B cell (primary cell): Measurements from ENCODE around the gene TMEM108. TPM values are rescaled to one million over a fixed set of nuclear protein-coding genes. Genes with fewer than 3 reads are reported as not detected.

ENCODE experiments used
- ATAC-seq: fragments of 200-7000 bp; cut with Tn5 transposase; one replicate; pipeline ENCODE4 v1.10.0; 2021; ENCODE audit warnings: low read depth, mild to moderate bottlenecking, moderate number of reproducible peaks, moderate library complexity
- CTCF ChIA-PET: fragments of 350-600 bp; sonication (Branson Sonifier 250); formaldehyde crosslinking; loops from one replicate; lab custom pipeline; 2021; ENCODE audit warnings: antibody characterized with exemption, inconsistent platforms; lab: Charles Lee
- POLR2A ChIA-PET: fragments of 350-600 bp; sonication (Branson Sonifier 250); formaldehyde crosslinking; loops from one replicate; lab custom pipeline; 2021; ENCODE audit warnings: antibody characterized with exemption; lab: Charles Lee
- DNase-seq: peaks from one replicate; pipeline ENCODE4 v3.0.0; 2013
- H2AFZ ChIP-seq: 2 replicates; pipeline ENCODE4 v1.6.1; 2012; ENCODE audit warnings: mild to moderate bottlenecking, low read depth, low read length; ENCODE audit not compliant: insufficient read depth, poor library complexity, severe bottlenecking
- H3K27ac ChIP-seq, 2 donors: 1 replicate in 1 of 2; 2 replicates in 1 of 2; pipeline ENCODE4 v1.5.1; 2012 to 2013; ENCODE audit warnings: low read length in 2 of 2, mild to moderate bottlenecking in 2 of 2, moderate library complexity in 1 of 2
- H3K27me3 ChIP-seq, 4 experiments: fragments of 200-600 bp in 1 of 4; sonication (generic) in 1 of 4; replicated peaks in 1 of 4; 1 replicate in 2 of 4; 2 replicates in 2 of 4; pipeline versions ENCODE4 v1.6.1 to v1.7.0; 2013 to 2016; ENCODE audit warnings: low read length in 3 of 4, mild to moderate bottlenecking in 2 of 4, mixed read lengths in 1 of 4, moderate library complexity in 1 of 4; ENCODE audit not compliant: insufficient read depth in 4 of 4, control insufficient read depth in 3 of 4; ENCODE audit errors: control extremely low read depth in 1 of 4
- H3K36me3 ChIP-seq, 2 experiments: replicated peaks in 1 of 2; 1 replicate in 1 of 2; 2 replicates in 1 of 2; pipeline versions ENCODE4 v1.6.1 to v1.7.1; 2013; ENCODE audit warnings: low read length in 1 of 2; ENCODE audit not compliant: insufficient read depth in 2 of 2, control insufficient read depth in 1 of 2; ENCODE audit errors: control extremely low read depth in 1 of 2, extremely low read depth in 1 of 2
- H3K4me1 ChIP-seq, 2 donors: fragments of 200-600 bp in 1 of 2; sonication (generic) in 1 of 2; 1 replicate in 1 of 2; 2 replicates in 1 of 2; pipeline versions ENCODE4 v1.5.1 to v1.6.1; 2013 to 2017; ENCODE audit warnings: low read length in 2 of 2; ENCODE audit not compliant: control insufficient read depth in 2 of 2, insufficient read depth in 2 of 2
- H3K4me2 ChIP-seq: replicated peaks from 2 replicates; pipeline ENCODE3; 2012; ENCODE audit warnings: mild to moderate bottlenecking, low read depth, low read length; ENCODE audit not compliant: poor library complexity, severe bottlenecking
- H3K4me3 ChIP-seq, 5 experiments: fragments of 200-600 bp in 1 of 5; sonication (generic) in 1 of 5; 1 replicate in 3 of 5; 2 replicates in 2 of 5; pipeline versions ENCODE4 v1.5.1 to v1.7.0; 2011 to 2016; ENCODE audit warnings: low read length in 4 of 5, mild to moderate bottlenecking in 4 of 5, low read depth in 2 of 5, control low read depth in 1 of 5, moderate library complexity in 1 of 5; ENCODE audit not compliant: insufficient read depth in 1 of 5; ENCODE audit errors: control extremely low read depth in 1 of 5, extremely low read depth in 1 of 5
- H3K79me2 ChIP-seq: fragments of 200-600 bp; sonication (generic); one replicate; pipeline ENCODE4 v1.6.0; 2016; ENCODE audit warnings: low read length; ENCODE audit not compliant: control insufficient read depth, insufficient read depth
- H3K9ac ChIP-seq: fragments of 200-600 bp; sonication (generic); 2 replicates; pipeline ENCODE4 v1.6.1; 2017; ENCODE audit warnings: mild to moderate bottlenecking, low read length, moderate library complexity
- H3K9me3 ChIP-seq, 3 donors: one replicate each; pipeline versions ENCODE4 v1.6.1 to v1.7.1; 2013; ENCODE audit warnings: low read length in 2 of 3; ENCODE audit not compliant: control insufficient read depth in 2 of 3, insufficient read depth in 1 of 3; ENCODE audit errors: control extremely low read depth in 1 of 3
- H4K20me1 ChIP-seq: 2 replicates; pipeline ENCODE4 v1.6.0; 2012; ENCODE audit warnings: mild to moderate bottlenecking, low read length; ENCODE audit not compliant: insufficient read depth, control insufficient read depth, poor library complexity, severe bottlenecking
- H3K27ac Mint-ChIP-seq: one replicate; pipeline ENCODE4 v1.8.0; 2021; ENCODE audit warnings: mixed read lengths
- H3K27me3 Mint-ChIP-seq: one replicate; pipeline ENCODE4 v1.8.0; 2021; ENCODE audit warnings: mixed read lengths
- H3K4me1 Mint-ChIP-seq: one replicate; pipeline ENCODE4 v1.8.0; 2021; ENCODE audit warnings: mixed read lengths
- H3K4me3 Mint-ChIP-seq: one replicate; pipeline ENCODE4 v1.8.0; 2021; ENCODE audit warnings: mixed read lengths
- H3K9me3 Mint-ChIP-seq: one replicate; pipeline ENCODE4 v1.8.0; 2022; ENCODE audit warnings: mixed read lengths; ENCODE audit not compliant: insufficient read depth
- CTCF ChIP-seq: fragments of 200-600 bp; IDR thresholded peaks from one replicate; pipeline ENCODE4 v1.8.0; 2022; ENCODE audit warnings: antibody characterized with exemption, mild to moderate bottlenecking
- EZH2 ChIP-seq: IDR thresholded peaks from 2 replicates; pipeline ENCODE4 v1.6.1; 2012; ENCODE audit warnings: borderline replicate concordance, low read depth, mild to moderate bottlenecking, moderate library complexity, low read length; ENCODE audit not compliant: insufficient read depth, poor library complexity, severe bottlenecking
- WGBS: methylation state at CpG from one replicate; pipeline ENCODE4 v1.1.5; 2013; ENCODE audit warnings: missing lambda C conversion rate; ENCODE audit not compliant: insufficient coverage; 5-methylcytosine and 5-hydroxymethylcytosine counted together
- intact Hi-C: fragments of 100-400 bp; cut with micrococcal nuclease; formaldehyde crosslinking; loops from one replicate; pipeline ENCODE4 v1.10.0; 2022
- polyA plus RNA-seq: library from polyadenylated mRNA; depleted of rRNA; stranded (reverse); fragments of >200 nt; gene quantifications from 2 replicates; pipeline ENCODE4 v1.2.3, GENCODE V29; 2012
- total RNA-seq, 2 donors: library from RNA; stranded (reverse); fragments of 120-200 nt in 1 of 2; gene quantifications; 1 replicate in 1 of 2; 2 replicates in 1 of 2; pipeline versions ENCODE4 v1.2.3 to v1.2.4, GENCODE V29; 2013 to 2022

The TMEM108 gene
- total and polyA plus RNA-seq, 2 donors (not counting 1 experiment from before 2014, with no cell fraction given), result not detected

DNA sequence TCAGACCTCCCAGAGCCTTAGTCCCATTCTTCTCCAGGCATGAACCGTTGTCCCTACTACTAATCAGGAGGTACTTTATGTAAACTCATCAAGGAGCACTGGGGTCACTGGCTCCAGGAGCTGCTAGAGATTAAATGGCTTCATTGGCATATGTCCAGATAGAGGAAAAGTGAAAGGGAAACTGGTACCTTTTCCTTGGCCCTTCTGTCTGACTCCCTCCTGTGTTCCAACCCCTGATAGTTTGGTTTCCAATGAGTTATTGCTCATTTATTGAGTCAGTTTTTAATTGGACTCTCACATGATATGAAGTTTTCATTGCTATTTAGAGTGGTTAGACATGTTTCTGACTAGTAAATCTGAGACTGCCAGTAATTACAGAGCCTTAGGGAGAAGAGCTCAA lies 231.2 kb downstream of the TMEM108 start:
- no peak for DNase-seq
- intact Hi-C loops, result no loop called here
- H3K4me3 Mint-ChIP-seq, result no peak overlapping the region

GRCh38 chr3:133270631-133271030 lies 232.4 kb downstream of the TMEM108 start:
- Histone ChIP-seq H3K4me2 (no peak overlapping the region), H3K4me1 (no peaks in the 10 kb centered on the region), H3K9ac (no peak overlapping the region), H2AFZ (no peak overlapping the region), H3K27me3 (peaks cover 0 to 11% (median 0%) of the 10 kb centered on the region in 4 experiments), H3K4me3 (no peak overlapping the region), H3K9me3 (no peaks in the 10 kb centered on the region), H4K20me1 (no peaks in the 10 kb centered on the region), H3K36me3 (no peaks in the 10 kb centered on the region), H3K27ac (no peak overlapping the region), H3K79me2 (no peaks in the 10 kb centered on the region)
- intact Hi-C loops, result no loop called here
- POLR2A ChIA-PET, result no interaction called here
- Mint-ChIP-seq H3K9me3 (no peaks in the 10 kb centered on the region), H3K27me3 (peaks cover 43% of the 10 kb centered on the region), H3K4me1 (no peaks in the 10 kb centered on the region), H3K4me3 (no peak overlapping the region), H3K27ac (no peak overlapping the region)
- WGBS, result 63% methylated on average over 1 of the region's 1 CpG
- TF ChIP-seq CTCF (no peak), EZH2 (no peak)
- CTCF ChIA-PET, result no interaction called here
- ATAC-seq, result no peak
- DNase-seq, result no peak

More for the DNA sequence above, 231.2 kb downstream of the TMEM108 start:
- CTCF ChIA-PET, result no interaction called here
- H3K4me1 ChIP-seq, result no peaks in the 10 kb centered on the region
- Mint-ChIP-seq H3K9me3 (no peaks in the 10 kb centered on the region), H3K4me1 (no peaks in the 10 kb centered on the region), H3K27me3 (peaks cover 42% of the 10 kb centered on the region), H3K27ac (no peak overlapping the region)
- no peak overlapping the region for H3K27ac ChIP-seq
- H3K36me3 ChIP-seq, result no peaks in the 10 kb centered on the region
- no CpG with 5 or more reads among the region's 1 CpG for WGBS
- H2AFZ ChIP-seq, result no peak overlapping the region
- H4K20me1 ChIP-seq, result no peaks in the 10 kb centered on the region
- no peak for TF ChIP-seq EZH2
- TF ChIP-seq CTCF, result no peak
- H3K79me2 ChIP-seq, result no peaks in the 10 kb centered on the region
- H3K9me3 ChIP-seq, result no peaks in the 10 kb centered on the region
- H3K9ac ChIP-seq, result no peak overlapping the region
- POLR2A ChIA-PET, result no interaction called here
- H3K4me3 ChIP-seq, result no peak overlapping the region
- H3K4me2 ChIP-seq, result no peak overlapping the region
- no peak for ATAC-seq
- H3K27me3 ChIP-seq, result peaks cover 0 to 8% (median 0%) of the 10 kb centered on the region in 4 experiments
